GM20000 (cell line): ENCODE data around the gene RTP5.

Experiments
- DNase-seq: peaks from one replicate; pipeline ENCODE4 v3.0.0; 2012; ENCODE audit warnings: low spot score
- TF ChIP-seq, protein P1 (sequence below): IDR thresholded peaks from 2 replicates; pipeline ENCODE4 v1.5.1; 2012; ENCODE audit warnings: mild to moderate bottlenecking, control low read depth; ENCODE audit errors: extremely low read depth, missing control alignments

The RTP5 gene

DNA sequence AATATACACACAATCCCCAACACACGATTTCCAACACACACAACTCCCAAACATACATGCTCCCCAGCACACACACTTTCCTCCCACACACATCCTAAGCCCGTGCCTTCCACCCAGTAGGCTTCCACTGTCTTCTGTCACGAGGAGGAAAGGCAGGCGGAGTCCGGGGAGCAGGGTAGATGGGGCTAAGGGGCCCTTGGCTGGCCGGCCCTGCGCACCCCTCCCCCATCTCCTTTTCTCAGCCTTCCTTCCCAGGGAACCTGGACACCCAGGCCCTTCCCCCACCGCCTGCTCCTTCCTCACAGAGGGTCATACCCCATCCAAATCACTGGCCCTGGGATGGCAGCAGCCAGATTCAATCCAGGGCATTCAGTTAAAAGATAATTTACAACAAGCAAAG is 7.4 kb upstream of the RTP5 start:
- DNase-seq = no peak
- TF ChIP-seq, protein P1, sequence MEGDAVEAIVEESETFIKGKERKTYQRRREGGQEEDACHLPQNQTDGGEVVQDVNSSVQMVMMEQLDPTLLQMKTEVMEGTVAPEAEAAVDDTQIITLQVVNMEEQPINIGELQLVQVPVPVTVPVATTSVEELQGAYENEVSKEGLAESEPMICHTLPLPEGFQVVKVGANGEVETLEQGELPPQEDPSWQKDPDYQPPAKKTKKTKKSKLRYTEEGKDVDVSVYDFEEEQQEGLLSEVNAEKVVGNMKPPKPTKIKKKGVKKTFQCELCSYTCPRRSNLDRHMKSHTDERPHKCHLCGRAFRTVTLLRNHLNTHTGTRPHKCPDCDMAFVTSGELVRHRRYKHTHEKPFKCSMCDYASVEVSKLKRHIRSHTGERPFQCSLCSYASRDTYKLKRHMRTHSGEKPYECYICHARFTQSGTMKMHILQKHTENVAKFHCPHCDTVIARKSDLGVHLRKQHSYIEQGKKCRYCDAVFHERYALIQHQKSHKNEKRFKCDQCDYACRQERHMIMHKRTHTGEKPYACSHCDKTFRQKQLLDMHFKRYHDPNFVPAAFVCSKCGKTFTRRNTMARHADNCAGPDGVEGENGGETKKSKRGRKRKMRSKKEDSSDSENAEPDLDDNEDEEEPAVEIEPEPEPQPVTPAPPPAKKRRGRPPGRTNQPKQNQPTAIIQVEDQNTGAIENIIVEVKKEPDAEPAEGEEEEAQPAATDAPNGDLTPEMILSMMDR = no peak

DNA sequence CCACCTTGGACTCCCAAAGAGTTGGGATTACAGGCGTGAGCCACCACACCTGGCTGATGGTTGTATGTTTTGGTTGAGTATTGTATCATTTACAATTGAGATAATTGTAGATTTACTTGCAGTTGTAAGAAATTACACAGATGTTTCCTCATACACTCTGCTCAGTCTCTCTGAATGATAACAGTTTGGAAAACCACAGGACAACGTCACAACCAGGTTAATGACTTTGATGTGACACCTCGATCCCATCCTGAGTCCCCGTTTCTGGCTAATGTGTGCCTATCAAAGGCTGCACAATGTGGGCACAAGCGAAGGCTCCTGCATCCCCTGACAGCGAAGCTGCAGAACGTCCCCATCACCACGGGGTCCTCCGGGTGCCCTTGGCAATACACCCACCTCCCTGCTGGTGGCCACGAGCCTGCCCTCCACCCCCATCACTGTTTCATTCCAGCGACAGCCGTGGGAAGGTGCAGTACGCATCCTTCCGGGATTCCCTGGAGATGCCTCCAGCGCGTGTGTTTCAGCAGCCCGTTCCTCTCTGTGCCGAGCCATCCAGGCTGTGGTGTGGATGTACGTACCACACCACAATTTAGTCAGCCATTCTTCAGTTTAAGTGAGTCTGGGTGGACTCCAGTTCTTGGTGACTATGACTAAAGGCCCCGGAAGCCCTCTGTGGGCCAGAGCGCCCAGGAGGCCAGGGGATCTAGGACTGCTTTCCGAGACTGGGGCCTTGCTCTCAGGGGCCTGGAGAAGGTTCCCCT is 6.6 kb upstream of the RTP5 start:
- DNase-seq = no peak
- TF ChIP-seq, protein P1 = no peak

DNA sequence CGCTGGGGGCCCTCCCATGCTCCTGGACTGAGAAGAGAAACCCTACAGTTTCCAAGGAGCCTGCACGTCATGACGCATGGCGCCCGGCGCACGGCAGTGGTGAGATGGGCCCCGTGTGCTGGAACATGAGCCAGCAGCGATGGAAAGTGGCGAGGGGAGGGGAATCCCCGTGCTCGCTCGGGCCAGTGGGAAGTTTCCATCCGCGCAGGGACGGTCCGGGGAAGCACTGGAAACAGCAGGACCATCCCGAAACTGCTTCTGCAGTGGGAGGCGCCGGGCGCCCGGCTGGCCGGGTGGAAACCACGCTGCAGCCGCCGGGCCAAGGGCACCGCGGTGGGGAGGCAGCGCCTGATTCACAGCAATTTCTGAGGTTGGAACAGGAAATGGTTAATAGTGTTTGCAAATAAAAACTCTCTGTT is 6.0 kb upstream of the RTP5 start:
- TF ChIP-seq, protein P1 = no peak
- no peak for DNase-seq

DNA sequence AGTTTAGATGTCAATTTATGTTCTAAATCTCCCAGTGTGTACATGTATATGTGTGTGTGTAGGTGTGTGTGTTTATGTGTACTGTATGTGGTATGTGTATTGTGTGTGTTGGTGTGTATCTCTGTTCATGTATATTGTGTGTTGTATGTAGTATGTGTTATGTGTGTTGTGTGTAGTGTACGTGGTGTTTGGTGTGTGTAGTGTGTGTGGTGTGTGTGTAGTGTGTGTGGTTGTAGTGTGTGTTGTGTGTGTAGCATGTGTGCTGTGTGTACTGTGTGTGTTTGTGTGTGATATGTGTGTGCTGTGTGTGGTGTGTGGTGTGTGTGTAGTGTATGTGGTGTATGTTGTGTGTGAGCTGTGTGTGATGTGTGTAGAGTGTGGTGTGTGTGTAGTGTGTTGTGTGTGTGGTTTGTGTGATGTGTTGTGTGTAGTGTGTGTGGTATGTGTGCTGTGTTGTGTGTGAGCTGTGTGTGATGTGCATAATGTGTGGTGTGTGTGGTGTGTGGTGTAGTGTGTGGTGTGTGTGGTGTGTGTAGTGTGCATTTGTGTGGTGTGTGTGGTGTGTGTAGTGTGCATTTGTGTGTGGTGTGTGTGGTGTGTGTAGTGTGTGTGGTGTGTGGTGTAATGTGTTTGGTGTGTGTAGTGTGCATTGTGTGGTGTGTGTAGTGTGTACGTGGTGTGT is 5.2 kb upstream of the RTP5 start:
- DNase-seq = no peak
- TF ChIP-seq, protein P1 = no peak

DNA sequence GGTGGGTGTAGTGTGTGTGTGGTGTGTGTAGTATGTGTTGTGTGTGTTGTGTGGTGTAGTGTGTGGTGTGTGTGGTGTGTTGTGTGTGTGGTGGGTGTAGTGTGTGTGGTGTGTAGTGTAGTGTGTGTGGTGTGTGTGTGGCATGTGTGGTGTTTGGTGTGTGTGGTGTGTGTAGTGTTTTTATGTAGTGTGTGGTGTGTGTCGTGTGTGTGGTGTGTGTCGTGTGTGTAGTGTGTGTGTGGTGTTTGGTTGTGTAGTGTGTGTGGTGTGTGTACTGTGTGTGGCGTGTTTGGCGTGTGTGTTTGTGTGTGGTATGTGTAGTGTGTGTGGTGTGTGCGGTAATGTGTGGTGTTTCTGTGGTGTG is 4.7 kb upstream of the RTP5 start:
- TF ChIP-seq, protein P1 = no peak
- no peak for DNase-seq

DNA sequence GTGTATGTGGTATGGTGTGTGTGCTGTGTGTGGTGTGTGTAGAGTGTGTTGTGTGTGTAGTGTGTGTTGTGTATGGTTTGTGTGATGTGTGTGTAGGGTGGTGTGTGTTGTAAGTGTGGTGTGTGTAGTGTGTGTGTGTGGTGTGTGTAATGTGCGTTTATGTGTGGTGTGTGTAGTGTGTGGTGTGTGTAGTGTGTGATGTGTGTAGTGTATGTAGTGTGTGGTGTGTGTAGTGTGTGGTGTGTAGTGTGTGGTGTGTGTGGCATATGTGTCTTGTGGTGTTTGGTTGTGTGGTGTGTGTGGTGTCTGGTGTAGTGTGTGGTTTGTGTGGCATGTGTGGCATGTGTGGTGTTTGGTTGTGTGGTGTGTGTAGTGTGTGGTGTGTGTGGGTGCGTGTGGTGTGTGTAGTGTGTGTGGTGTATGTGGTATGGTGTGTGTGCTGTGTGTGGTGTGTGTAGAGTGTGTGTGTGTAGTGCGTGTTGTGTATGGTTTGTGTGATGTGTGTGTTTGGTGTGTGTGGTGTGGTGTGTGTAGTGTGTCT is 4.0 kb upstream of the RTP5 start:
- TF ChIP-seq, protein P1 = no peak
- no peak for DNase-seq
